Measurements from ENCODE around the gene COBL. TPM values are rescaled to one million over a fixed set of nuclear protein-coding genes. Genes with fewer than 3 reads are reported as not detected.

Gene COBL
- total RNA-seq, 1 donor from 2014 or later = 0.11 TPM

GRCh38 chr7:51263631-51264484, 52.8 kb downstream of the COBL start:
- H3K4me1 ChIP-seq = no peaks in the 10 kb centered on the region
- H3K27me3 ChIP-seq = no peaks in the 10 kb centered on the region
- H3K36me3 ChIP-seq = no peaks in the 10 kb centered on the region
- H3K4me3 ChIP-seq = no peak overlapping the region
- H3K9me3 ChIP-seq = no peaks in the 10 kb centered on the region
- TF ChIP-seq, protein P1, sequence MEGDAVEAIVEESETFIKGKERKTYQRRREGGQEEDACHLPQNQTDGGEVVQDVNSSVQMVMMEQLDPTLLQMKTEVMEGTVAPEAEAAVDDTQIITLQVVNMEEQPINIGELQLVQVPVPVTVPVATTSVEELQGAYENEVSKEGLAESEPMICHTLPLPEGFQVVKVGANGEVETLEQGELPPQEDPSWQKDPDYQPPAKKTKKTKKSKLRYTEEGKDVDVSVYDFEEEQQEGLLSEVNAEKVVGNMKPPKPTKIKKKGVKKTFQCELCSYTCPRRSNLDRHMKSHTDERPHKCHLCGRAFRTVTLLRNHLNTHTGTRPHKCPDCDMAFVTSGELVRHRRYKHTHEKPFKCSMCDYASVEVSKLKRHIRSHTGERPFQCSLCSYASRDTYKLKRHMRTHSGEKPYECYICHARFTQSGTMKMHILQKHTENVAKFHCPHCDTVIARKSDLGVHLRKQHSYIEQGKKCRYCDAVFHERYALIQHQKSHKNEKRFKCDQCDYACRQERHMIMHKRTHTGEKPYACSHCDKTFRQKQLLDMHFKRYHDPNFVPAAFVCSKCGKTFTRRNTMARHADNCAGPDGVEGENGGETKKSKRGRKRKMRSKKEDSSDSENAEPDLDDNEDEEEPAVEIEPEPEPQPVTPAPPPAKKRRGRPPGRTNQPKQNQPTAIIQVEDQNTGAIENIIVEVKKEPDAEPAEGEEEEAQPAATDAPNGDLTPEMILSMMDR (IDR thresholded peaks at IDR 0.05) = no peak
- intact Hi-C loops (cut with DNase I) = no loop called here
- no peak overlapping the region for H3K27ac ChIP-seq
- no peak for DNase-seq (ENCODE audit: low spot score in 2 of 2)

- H3K27ac ChIP-seq = no peak overlapping the region
- no peak for DNase-seq (ENCODE audit: low spot score in 2 of 2)
- TF ChIP-seq, protein P1 (IDR thresholded peaks at IDR 0.05) = no peak
- no peaks in the 10 kb centered on the region for H3K36me3 ChIP-seq
- H3K9me3 ChIP-seq = no peaks in the 10 kb centered on the region
- no peaks in the 10 kb centered on the region for H3K27me3 ChIP-seq
- no peaks in the 10 kb centered on the region for H3K4me1 ChIP-seq
- no peak overlapping the region for H3K4me3 ChIP-seq
- intact Hi-C loops (cut with DNase I) = no loop called here
Measured at GRCh38 chr7:51262796-51263531, 53.6 kb downstream of the COBL start.

DNA sequence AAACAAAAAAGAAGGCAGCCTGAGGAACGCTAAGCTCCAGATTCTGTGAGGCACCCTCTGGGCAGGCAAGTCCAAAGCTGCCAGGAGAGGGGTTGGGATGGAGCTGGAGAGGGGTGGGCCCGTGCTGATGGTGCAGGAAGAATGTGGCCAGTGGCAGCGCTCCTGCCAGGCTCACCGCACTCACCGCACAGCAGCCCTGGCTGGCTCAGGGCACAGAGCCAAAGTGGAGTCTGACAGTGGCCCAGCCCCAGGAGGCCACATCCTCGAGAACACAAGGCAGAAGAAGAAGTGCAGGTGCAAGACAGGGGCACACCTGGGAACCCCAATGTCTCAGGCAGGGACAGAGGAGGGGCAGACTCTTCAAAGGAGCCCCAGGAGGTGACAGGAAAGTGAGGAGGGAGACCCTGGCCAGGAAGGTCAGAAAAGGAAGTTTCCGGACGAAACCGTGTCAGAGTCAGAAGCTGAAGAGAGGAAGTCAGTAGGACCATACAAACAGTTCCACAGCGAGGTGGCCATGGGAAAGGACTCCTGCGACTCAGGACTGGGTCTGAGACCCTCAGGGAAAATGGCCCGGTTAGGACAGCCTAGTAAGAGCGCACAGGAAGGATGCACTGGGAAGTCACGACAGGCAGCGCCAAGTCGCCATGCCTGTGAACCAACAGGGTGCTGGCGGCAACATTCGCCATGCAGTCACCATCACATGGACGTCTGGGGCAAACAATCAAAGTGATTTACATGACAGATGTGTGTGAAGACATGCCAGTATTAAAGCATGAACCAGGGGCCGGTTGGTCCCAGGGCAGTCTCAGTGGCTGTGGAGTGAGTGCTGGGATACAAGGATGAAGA, 54.4 kb downstream of the COBL start:
- Histone ChIP-seq H3K9me3 (no peaks in the 10 kb centered on the region), H3K4me1 (no peaks in the 10 kb centered on the region), H3K4me3 (no peak overlapping the region), H3K36me3 (no peaks in the 10 kb centered on the region), H3K27me3 (no peaks in the 10 kb centered on the region), H3K27ac (no peak overlapping the region)
- TF ChIP-seq, protein P1 (IDR thresholded peaks at IDR 0.05) = no peak
- DNase-seq (ENCODE audit: low spot score in 2 of 2) = no peak
- intact Hi-C loops (cut with DNase I) = no loop called here

DNA sequence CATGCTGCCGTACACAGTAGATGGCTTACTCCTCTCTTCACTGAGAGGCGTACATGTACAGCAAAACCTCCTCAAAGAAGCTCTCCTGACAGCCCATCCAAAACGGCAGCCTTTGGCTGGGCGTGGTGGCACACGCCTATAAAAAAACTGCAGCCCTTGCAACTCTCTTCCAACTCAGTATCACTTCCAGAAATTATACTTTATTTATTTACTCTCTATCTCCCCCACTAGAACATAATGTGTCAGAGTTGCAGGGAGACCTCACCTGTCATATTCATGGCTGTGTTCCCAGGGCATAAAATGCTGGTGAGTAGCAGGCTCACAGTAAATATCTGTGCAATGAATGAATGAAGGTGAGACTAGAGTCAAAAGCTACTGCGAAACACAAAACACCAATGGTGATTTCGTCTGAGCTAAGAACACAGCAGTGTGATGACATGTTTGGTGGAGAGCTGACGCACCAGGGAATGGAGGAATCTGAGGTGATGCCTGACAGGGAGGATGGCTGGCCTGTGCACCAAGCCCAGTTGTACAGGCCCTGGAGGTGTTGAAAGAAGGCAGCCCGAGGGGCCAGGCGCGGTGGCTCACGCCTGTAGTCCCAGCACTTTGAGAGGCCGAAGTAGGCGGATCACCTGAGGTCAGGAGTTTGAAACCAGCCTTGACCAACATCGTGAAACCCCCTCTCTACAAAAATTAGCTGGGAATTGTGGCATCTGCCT, 55.3 kb downstream of the COBL start:
- no peaks in the 10 kb centered on the region for H3K4me1 ChIP-seq
- H3K36me3 ChIP-seq = no peaks in the 10 kb centered on the region
- no peak for DNase-seq (ENCODE audit: low spot score in 2 of 2)
- intact Hi-C loops (cut with DNase I) = no loop called here
- TF ChIP-seq, protein P1 (IDR thresholded peaks at IDR 0.05) = no peak
- no peak overlapping the region for H3K27ac ChIP-seq
- H3K27me3 ChIP-seq = no peaks in the 10 kb centered on the region
- H3K4me3 ChIP-seq = no peak overlapping the region
- no peaks in the 10 kb centered on the region for H3K9me3 ChIP-seq

- H3K4me1 ChIP-seq = no peaks in the 10 kb centered on the region
- H3K27me3 ChIP-seq = no peaks in the 10 kb centered on the region
- TF ChIP-seq, protein P1 (IDR thresholded peaks at IDR 0.05) = no peak
- no peaks in the 10 kb centered on the region for H3K36me3 ChIP-seq
- no peak overlapping the region for H3K27ac ChIP-seq
- no peak overlapping the region for H3K4me3 ChIP-seq
- intact Hi-C loops (cut with DNase I) = no loop called here
- no peak for DNase-seq (ENCODE audit: low spot score in 2 of 2)
- H3K9me3 ChIP-seq = no peaks in the 10 kb centered on the region
Measured at GRCh38 chr7:51260516-51260915, 56.1 kb downstream of the COBL start.

Data from ascending aorta (tissue), 2 donors.